Peyer's patch (tissue), 4 donors: ENCODE measurements around the gene IL23A. TPM values are rescaled to one million over a fixed set of nuclear protein-coding genes. Genes with fewer than 3 reads are reported as not detected.
"Not testable (repeated sequence)": the region's sequence is repeated elsewhere in the genome, so short reads cannot be mapped to it uniquely, and the experiment has no call there.

Experiments
- DNase-seq, 3 donors: peaks; one replicate each; pipeline ENCODE4 v3.0.0-alpha.2; 2017 to 2019
- H3K27ac ChIP-seq, 4 donors: fragments of 200-600 bp; sonication (generic); one replicate each; pipeline ENCODE4 v1.5.1; 2016 to 2019
- H3K27me3 ChIP-seq, 2 donors: fragments of 200-600 bp; sonication (generic); one replicate each; pipeline ENCODE4 v1.5.1; 2019
- H3K36me3 ChIP-seq, 3 donors: fragments of 200-600 bp; sonication (generic); one replicate each; pipeline ENCODE4 v1.5.1; 2016 to 2019
- H3K4me1 ChIP-seq, 4 donors: fragments of 200-600 bp; sonication (generic); one replicate each; pipeline ENCODE4 v1.5.1; 2016 to 2019
- H3K4me3 ChIP-seq, 4 donors: fragments of 200-600 bp; sonication (generic); 1 replicate in 3 of 4; 2 replicates in 1 of 4; pipeline ENCODE4 v1.5.1; 2016 to 2019; ENCODE audit warnings: mild to moderate bottlenecking in 1 of 4
- H3K9me3 ChIP-seq, 4 donors: fragments of 200-600 bp; sonication (generic); one replicate each; pipeline ENCODE4 v1.5.1; 2016 to 2019; ENCODE audit warnings: mild to moderate bottlenecking in 1 of 4
- CTCF ChIP-seq, 6 experiments: fragments of 450-650 bp in 4 of 6; fragments of 200-600 bp in 2 of 6; sonication (generic) in 1 of 6; IDR thresholded peaks; one replicate each; pipeline ENCODE4 v1.5.1; 2017 to 2019; ENCODE audit warnings: antibody characterized with exemption in 6 of 6, mild to moderate bottlenecking in 3 of 6, moderate library complexity in 1 of 6
- POLR2A ChIP-seq, 2 donors: fragments of 450-650 bp; IDR thresholded peaks; one replicate each; pipeline ENCODE4 v1.5.1; 2017; ENCODE audit warnings: antibody characterized with exemption in 2 of 2, mild to moderate bottlenecking in 2 of 2, moderate library complexity in 2 of 2
- total RNA-seq, 4 donors: library from RNA; depleted of rRNA; stranded (reverse); fragments of >200 nt; gene quantifications; one replicate each; pipeline ENCODE4 v1.1.0, GENCODE V29; 2016

Gene IL23A
- total RNA-seq, 4 donors from 2014 or later, result 3.1 to 5.8 TPM; not detected in 2

- no peak overlapping the region for H3K27ac ChIP-seq
- H3K4me1 ChIP-seq, result peaks cover 0 to 7% (median 0%) of the 10 kb centered on the region in 4 donors
- TF ChIP-seq POLR2A (IDR thresholded peaks at IDR 0.05) (no peak), CTCF (IDR thresholded peaks at IDR 0.05) (no peak)
- no peaks in the 10 kb centered on the region for H3K9me3 ChIP-seq
- no peaks in the 10 kb centered on the region for H3K36me3 ChIP-seq
- no peaks in the 10 kb centered on the region for H3K27me3 ChIP-seq
- DNase-seq, result peak in 2 of 3 donors; percentile 29 to 30
- H3K4me3 ChIP-seq, result no peak overlapping the region
Measured at GRCh38 chr12:56336361-56337167, 2.1 kb upstream of the IL23A start.

GRCh38 chr12:56337753-56338251, 882 bp upstream of the IL23A start:
- peak in 1 of 3 donors; percentile 5 for DNase-seq
- no peaks in the 10 kb centered on the region for H3K27me3 ChIP-seq
- H3K4me1 ChIP-seq, result peaks cover 0 to 5% (median 0%) of the 10 kb centered on the region in 4 donors
- H3K36me3 ChIP-seq, result peaks cover 0 to 7% (median 0%) of the 10 kb centered on the region in 3 donors
- H3K27ac ChIP-seq, result peak overlapping the region; percentile 40 to 75 (median 72)
- no peaks in the 10 kb centered on the region for H3K9me3 ChIP-seq
- TF ChIP-seq POLR2A (IDR thresholded peaks at IDR 0.05) (no peak), CTCF (IDR thresholded peaks at IDR 0.05) (no peak)
- H3K4me3 ChIP-seq, result no peak overlapping the region

- TF ChIP-seq CTCF (IDR thresholded peaks at IDR 0.05), result no peak
- no peak for TF ChIP-seq POLR2A (IDR thresholded peaks at IDR 0.05)
- no peak for DNase-seq
- H3K36me3 ChIP-seq, result peaks cover 0 to 19% (median 0%) of the 10 kb centered on the region in 3 donors
- no peaks in the 10 kb centered on the region for H3K27me3 ChIP-seq
- peak overlapping the region; percentile 40 to 75 (median 72) for H3K27ac ChIP-seq
- H3K4me3 ChIP-seq, result peak overlapping the region in 3 of 4 donors; percentile 2 to 26 (median 10)
- H3K9me3 ChIP-seq, result no peaks in the 10 kb centered on the region
- no peaks in the 10 kb centered on the region for H3K4me1 ChIP-seq
Measured at GRCh38 chr12:56339158-56339422, 406 bp downstream of the IL23A start.

GRCh38 chr12:56341616-56342015, 2.9 kb downstream of the IL23A start:
- Histone ChIP-seq H3K9me3 (no peaks in the 10 kb centered on the region), H3K27me3 (no peaks in the 10 kb centered on the region), H3K4me3 (no peak overlapping the region), H3K27ac (no peak overlapping the region), H3K4me1 (no peaks in the 10 kb centered on the region), H3K36me3 (peaks cover 0 to 41% (median 0%) of the 10 kb centered on the region in 3 donors)
- no peak for DNase-seq
- TF ChIP-seq POLR2A (IDR thresholded peaks at IDR 0.05) (no peak), CTCF (IDR thresholded peaks at IDR 0.05) (no peak)

GRCh38 chr12:56342290-56342689, 3.6 kb downstream of the IL23A start:
- DNase-seq, H3K4me1 ChIP-seq, H3K4me3 ChIP-seq, H3K27me3 ChIP-seq, H3K9me3 ChIP-seq, H3K27ac ChIP-seq: not testable (repeated sequence)
- peaks cover 0 to 48% (median 0%) of the 10 kb centered on the region in 3 donors for H3K36me3 ChIP-seq

- no peak overlapping the region for H3K4me3 ChIP-seq
- no peaks in the 10 kb centered on the region for H3K27me3 ChIP-seq
- H3K36me3 ChIP-seq, result peaks cover 0 to 92% (median 0%) of the 10 kb centered on the region in 3 donors
- H3K27ac ChIP-seq, result no peak overlapping the region
- no peak for TF ChIP-seq CTCF (IDR thresholded peaks at IDR 0.05)
- TF ChIP-seq POLR2A (IDR thresholded peaks at IDR 0.05), result no peak
- no peaks in the 10 kb centered on the region for H3K9me3 ChIP-seq
- DNase-seq, result no peak
- no peaks in the 10 kb centered on the region for H3K4me1 ChIP-seq
Measured at GRCh38 chr12:56346675-56347074, 8.0 kb downstream of the IL23A start.

- peaks cover 0 to 97% (median 0%) of the 10 kb centered on the region in 3 donors for H3K36me3 ChIP-seq
- not testable (repeated sequence) for H3K27ac ChIP-seq, H3K4me3 ChIP-seq, DNase-seq, H3K4me1 ChIP-seq, H3K27me3 ChIP-seq, H3K9me3 ChIP-seq
Measured at GRCh38 chr12:56347255-56347654, 8.6 kb downstream of the IL23A start.
